HepG2 (cell line): ENCODE data around the gene RILP. TPM values are rescaled to one million over a fixed set of nuclear protein-coding genes. Genes with fewer than 3 reads are reported as not detected.

Experiments used
- ELF1 ChIP-seq: sonication (generic); formaldehyde crosslinking; IDR thresholded peaks from 2 replicates; pipeline ENCODE4 v1.4.0; 2020; ENCODE audit warnings: missing genetic modification reagents
- FOXC1 ChIP-seq: sonication (generic); formaldehyde crosslinking; IDR thresholded peaks from 2 replicates; pipeline ENCODE4 v1.8.0; 2022; ENCODE audit warnings: mild to moderate bottlenecking, missing genetic modification reagents, borderline replicate concordance
- MED13 ChIP-seq: sonication (generic); formaldehyde crosslinking; IDR thresholded peaks from 2 replicates; pipeline ENCODE4 v1.5.0; 2020; ENCODE audit warnings: missing genetic modification reagents
- NAIF1 ChIP-seq: sonication (generic); formaldehyde crosslinking; IDR thresholded peaks from 2 replicates; pipeline ENCODE4 v1.5.0; 2020; ENCODE audit warnings: mild to moderate bottlenecking, missing genetic modification reagents, borderline replicate concordance
- NBN ChIP-seq: fragments of 450-650 bp; conservative IDR thresholded peaks from 2 replicates; pipeline ENCODE4 v1.6.1; 2017
- NFIB ChIP-seq: sonication (generic); formaldehyde crosslinking; IDR thresholded peaks from 2 replicates; pipeline ENCODE4 v1.9.0; 2021; ENCODE audit warnings: missing genetic modification reagents, mild to moderate bottlenecking, borderline replicate concordance
- NR3C1 ChIP-seq: sonication (generic); formaldehyde crosslinking; IDR thresholded peaks from 2 replicates; pipeline ENCODE4 v1.4.0; 2020; ENCODE audit warnings: missing genetic modification reagents
- RXRB ChIP-seq: IDR thresholded peaks from 2 replicates; pipeline ENCODE4 v1.6.1; 2016; ENCODE audit warnings: borderline replicate concordance, missing genetic modification reagents, missing compliant biosample characterization
- STAG1 ChIP-seq: sonication (generic); formaldehyde crosslinking; IDR thresholded peaks from 2 replicates; pipeline ENCODE4 v1.4.0; 2020; ENCODE audit warnings: missing genetic modification reagents
- SYNCRIP ChIP-seq: fragments of 200-400 bp; formaldehyde crosslinking; IDR thresholded peaks from 2 replicates; pipeline ENCODE4 v1.6.1; 2018; ENCODE audit warnings: mild to moderate bottlenecking, low read depth, low read length; ENCODE audit not compliant: insufficient read depth
- ZNF350 ChIP-seq: sonication (generic); formaldehyde crosslinking; IDR thresholded peaks from 2 replicates; pipeline ENCODE4 v1.4.0; 2020; ENCODE audit warnings: mild to moderate bottlenecking, low read depth, missing genetic modification reagents, borderline replicate concordance
- ZNF460 ChIP-seq: sonication (generic); formaldehyde crosslinking; IDR thresholded peaks from 2 replicates; pipeline ENCODE4 v1.5.1; 2020; ENCODE audit warnings: missing genetic modification reagents, mild to moderate bottlenecking, borderline replicate concordance
- ZNF572 ChIP-seq: sonication (generic); formaldehyde crosslinking; IDR thresholded peaks from 2 replicates; pipeline ENCODE4 v1.5.1; 2020; ENCODE audit warnings: mild to moderate bottlenecking, missing genetic modification reagents
- ZNF850 ChIP-seq: sonication (generic); formaldehyde crosslinking; conservative IDR thresholded peaks from 2 replicates; pipeline ENCODE4 v1.9.0; 2021; ENCODE audit warnings: mild to moderate bottlenecking, missing genetic modification reagents
- polyA plus RNA-seq, 8 experiments: library from polyadenylated mRNA; depleted of rRNA in 3 of 8; stranded (reverse) in 7 of 8; unstranded in 1 of 8; fragments of >200 nt; fragmentation: Illumina TruSeq in 4 of 8; extraction: Trizol in 4 of 8; gene quantifications; 2 replicates each; pipeline versions ENCODE4 v1.2.1 to v1.2.3, GENCODE V29; 2011 to 2016; ENCODE audit warnings: low read depth in 4 of 8, missing spikeins in 1 of 8, mixed read lengths in 1 of 8; ENCODE audit not compliant: insufficient read depth in 1 of 8
- total RNA-seq, 5 experiments: library from RNA; depleted of rRNA; stranded (reverse); fragments of >200 nt; fragmentation: Illumina TruSeq; extraction: Trizol; gene quantifications; 2 replicates each; pipeline ENCODE4 v1.2.3, GENCODE V29; 2016; ENCODE audit warnings: low read depth in 1 of 5
- TF ChIP-seq, protein P1 (sequence below): sonication (generic); formaldehyde crosslinking; IDR thresholded peaks from 2 replicates; pipeline ENCODE4 v1.4.0; 2020; ENCODE audit warnings: missing genetic modification reagents
- TF ChIP-seq, protein P2 (sequence below): sonication (generic); formaldehyde crosslinking; IDR thresholded peaks from 2 replicates; pipeline ENCODE4 v1.4.0; 2020; ENCODE audit warnings: missing genetic modification reagents
- TF ChIP-seq, protein P3 (sequence below): IDR thresholded peaks from 2 replicates; pipeline ENCODE4 v1.6.1; 2018; ENCODE audit warnings: missing genetic modification reagents, mild to moderate bottlenecking, missing compliant biosample characterization

RILP gene
- total and polyA plus RNA-seq, 2 of the 13 experiments (the other 11 are each of a cell fraction or from before 2014, with no cell fraction given) = 6.6 to 8.1 TPM

DNA sequence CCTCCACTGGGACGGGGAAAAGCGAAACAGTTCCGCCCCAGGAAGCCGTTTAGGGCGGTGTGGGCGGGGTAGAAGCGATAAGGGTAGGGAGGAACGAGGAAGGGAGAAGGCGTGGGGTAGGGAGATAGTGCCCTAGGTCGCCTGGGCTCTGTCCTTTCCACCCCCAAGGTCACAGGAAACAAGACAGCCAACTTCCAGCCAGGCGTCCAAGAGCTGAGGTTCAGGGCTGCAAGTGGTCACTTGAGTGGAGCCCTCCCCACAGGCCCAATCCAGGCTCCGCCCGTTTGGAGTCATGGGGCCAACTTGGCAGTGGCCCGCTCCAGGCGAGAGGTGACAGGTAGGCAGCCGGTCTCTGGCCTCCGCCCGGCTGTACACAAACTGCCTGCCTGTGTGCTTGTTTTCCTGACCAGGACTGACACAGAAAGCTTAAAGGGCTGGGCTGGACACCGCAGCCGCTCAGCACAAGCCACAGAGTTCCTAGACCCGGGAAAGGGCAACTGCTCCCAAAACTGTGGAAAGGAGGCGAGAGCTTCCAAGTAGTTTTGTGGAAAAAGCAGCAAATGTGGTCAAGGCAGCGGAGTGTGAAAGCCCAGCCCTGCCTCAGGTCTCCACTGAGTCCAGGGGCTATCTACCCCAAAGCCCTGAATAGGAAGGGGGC, at the start of gene RILP (continued):
- no peak for TF ChIP-seq SYNCRIP
- TF ChIP-seq, protein P1, sequence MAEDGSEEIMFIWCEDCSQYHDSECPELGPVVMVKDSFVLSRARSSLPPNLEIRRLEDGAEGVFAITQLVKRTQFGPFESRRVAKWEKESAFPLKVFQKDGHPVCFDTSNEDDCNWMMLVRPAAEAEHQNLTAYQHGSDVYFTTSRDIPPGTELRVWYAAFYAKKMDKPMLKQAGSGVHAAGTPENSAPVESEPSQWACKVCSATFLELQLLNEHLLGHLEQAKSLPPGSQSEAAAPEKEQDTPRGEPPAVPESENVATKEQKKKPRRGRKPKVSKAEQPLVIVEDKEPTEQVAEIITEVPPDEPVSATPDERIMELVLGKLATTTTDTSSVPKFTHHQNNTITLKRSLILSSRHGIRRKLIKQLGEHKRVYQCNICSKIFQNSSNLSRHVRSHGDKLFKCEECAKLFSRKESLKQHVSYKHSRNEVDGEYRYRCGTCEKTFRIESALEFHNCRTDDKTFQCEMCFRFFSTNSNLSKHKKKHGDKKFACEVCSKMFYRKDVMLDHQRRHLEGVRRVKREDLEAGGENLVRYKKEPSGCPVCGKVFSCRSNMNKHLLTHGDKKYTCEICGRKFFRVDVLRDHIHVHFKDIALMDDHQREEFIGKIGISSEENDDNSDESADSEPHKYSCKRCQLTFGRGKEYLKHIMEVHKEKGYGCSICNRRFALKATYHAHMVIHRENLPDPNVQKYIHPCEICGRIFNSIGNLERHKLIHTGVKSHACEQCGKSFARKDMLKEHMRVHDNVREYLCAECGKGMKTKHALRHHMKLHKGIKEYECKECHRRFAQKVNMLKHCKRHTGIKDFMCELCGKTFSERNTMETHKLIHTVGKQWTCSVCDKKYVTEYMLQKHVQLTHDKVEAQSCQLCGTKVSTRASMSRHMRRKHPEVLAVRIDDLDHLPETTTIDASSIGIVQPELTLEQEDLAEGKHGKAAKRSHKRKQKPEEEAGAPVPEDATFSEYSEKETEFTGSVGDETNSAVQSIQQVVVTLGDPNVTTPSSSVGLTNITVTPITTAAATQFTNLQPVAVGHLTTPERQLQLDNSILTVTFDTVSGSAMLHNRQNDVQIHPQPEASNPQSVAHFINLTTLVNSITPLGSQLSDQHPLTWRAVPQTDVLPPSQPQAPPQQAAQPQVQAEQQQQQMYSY (CRISPR knock-in tag) = peak; percentile 29; the same call in 1 of the 2 replicates
- TF ChIP-seq ZNF850 (CRISPR knock-in tag) = no peak
- TF ChIP-seq MED13 (CRISPR knock-in tag) = no peak
- no peak for TF ChIP-seq ZNF460 (CRISPR knock-in tag)
- peak; percentile 60; the same call in 1 of the 2 replicates for TF ChIP-seq NAIF1 (CRISPR knock-in tag)
- TF ChIP-seq, protein P2, sequence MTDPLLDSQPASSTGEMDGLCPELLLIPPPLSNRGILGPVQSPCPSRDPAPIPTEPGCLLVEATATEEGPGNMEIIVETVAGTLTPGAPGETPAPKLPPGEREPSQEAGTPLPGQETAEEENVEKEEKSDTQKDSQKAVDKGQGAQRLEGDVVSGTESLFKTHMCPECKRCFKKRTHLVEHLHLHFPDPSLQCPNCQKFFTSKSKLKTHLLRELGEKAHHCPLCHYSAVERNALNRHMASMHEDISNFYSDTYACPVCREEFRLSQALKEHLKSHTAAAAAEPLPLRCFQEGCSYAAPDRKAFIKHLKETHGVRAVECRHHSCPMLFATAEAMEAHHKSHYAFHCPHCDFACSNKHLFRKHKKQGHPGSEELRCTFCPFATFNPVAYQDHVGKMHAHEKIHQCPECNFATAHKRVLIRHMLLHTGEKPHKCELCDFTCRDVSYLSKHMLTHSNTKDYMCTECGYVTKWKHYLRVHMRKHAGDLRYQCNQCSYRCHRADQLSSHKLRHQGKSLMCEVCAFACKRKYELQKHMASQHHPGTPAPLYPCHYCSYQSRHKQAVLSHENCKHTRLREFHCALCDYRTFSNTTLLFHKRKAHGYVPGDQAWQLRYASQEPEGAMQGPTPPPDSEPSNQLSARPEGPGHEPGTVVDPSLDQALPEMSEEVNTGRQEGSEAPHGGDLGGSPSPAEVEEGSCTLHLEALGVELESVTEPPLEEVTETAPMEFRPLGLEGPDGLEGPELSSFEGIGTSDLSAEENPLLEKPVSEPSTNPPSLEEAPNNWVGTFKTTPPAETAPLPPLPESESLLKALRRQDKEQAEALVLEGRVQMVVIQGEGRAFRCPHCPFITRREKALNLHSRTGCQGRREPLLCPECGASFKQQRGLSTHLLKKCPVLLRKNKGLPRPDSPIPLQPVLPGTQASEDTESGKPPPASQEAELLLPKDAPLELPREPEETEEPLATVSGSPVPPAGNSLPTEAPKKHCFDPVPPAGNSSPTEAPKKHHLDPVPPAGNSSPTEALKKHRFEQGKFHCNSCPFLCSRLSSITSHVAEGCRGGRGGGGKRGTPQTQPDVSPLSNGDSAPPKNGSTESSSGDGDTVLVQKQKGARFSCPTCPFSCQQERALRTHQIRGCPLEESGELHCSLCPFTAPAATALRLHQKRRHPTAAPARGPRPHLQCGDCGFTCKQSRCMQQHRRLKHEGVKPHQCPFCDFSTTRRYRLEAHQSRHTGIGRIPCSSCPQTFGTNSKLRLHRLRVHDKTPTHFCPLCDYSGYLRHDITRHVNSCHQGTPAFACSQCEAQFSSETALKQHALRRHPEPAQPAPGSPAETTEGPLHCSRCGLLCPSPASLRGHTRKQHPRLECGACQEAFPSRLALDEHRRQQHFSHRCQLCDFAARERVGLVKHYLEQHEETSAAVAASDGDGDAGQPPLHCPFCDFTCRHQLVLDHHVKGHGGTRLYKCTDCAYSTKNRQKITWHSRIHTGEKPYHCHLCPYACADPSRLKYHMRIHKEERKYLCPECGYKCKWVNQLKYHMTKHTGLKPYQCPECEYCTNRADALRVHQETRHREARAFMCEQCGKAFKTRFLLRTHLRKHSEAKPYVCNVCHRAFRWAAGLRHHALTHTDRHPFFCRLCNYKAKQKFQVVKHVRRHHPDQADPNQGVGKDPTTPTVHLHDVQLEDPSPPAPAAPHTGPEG = no peak
- TF ChIP-seq ZNF350 (CRISPR knock-in tag) = no peak; the same call in 1 of the 2 replicates
- no peak for TF ChIP-seq ZNF572 (CRISPR knock-in tag)
- peak; percentile 82 for TF ChIP-seq RXRB (CRISPR knock-in tag)
- no peak for TF ChIP-seq NBN
- TF ChIP-seq STAG1 = no peak
- TF ChIP-seq FOXC1 (CRISPR knock-in tag) = 0 out of 2 replicates have a peak, but pooled peaks have one; percentile 15
- TF ChIP-seq ELF1 = peak; percentile 21; the same call in 1 of the 2 replicates
- TF ChIP-seq NR3C1 (CRISPR knock-in tag) = no peak
- TF ChIP-seq NFIB = no peak
- TF ChIP-seq, protein P3, sequence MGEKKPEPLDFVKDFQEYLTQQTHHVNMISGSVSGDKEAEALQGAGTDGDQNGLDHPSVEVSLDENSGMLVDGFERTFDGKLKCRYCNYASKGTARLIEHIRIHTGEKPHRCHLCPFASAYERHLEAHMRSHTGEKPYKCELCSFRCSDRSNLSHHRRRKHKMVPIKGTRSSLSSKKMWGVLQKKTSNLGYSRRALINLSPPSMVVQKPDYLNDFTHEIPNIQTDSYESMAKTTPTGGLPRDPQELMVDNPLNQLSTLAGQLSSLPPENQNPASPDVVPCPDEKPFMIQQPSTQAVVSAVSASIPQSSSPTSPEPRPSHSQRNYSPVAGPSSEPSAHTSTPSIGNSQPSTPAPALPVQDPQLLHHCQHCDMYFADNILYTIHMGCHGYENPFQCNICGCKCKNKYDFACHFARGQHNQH (CRISPR knock-in tag) = peak; percentile 74; the same call in 1 of the 2 replicates
